Activated CD4-positive, alpha-beta T cell treated with anti-CD3 and anti-CD28 coated beads for 1 hour (primary cell): ENCODE data around the gene EVX1.

Source experiments
- DNase-seq: peaks from one replicate; pipeline ENCODE4 v3.0.0-alpha.2; 2020

The EVX1 gene

DNA sequence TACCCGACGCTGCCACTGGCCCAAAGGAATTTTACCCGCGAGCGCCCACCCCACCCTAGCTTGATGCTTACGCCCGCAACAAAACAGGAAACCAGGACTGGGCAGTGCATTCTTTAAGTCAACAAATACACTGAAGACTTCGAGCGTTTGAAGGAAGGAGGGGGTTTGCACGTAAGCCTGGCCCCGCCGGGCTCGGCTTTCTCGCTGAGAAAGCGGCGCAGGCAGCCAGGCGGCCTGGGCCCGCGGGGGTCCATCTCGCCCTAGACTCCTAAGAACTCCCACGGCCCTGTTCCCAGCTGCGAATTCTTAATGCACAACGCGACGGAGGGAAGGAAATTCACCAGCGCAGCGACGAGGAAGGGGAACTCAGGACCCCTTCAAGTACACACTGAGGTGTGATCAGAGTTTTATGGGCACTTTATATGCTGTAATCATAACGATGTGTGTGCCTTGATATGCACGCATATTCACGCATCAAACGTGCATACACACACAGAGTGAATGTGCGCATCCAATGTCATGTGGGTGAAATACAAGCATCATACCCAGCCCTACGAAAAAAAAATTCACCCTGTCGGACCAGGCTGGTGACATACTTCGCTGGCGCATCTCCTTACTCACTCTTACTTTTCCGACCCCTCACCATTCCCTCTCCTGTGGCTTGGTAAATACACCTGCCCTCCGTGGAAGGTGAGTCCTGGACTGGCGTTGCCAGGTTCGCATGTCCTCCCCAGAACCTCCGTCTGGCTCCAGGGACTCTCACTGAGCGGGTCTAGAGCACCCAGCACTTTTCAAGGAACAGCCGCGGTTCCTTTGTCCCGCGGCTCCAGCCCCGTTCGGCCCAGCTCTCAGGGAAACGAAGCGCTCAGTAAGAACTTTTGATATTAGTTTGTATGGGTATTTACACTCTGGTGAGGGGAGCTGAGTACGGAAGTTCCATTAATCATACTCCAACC is 37.0 kb upstream of the EVX1 start:
- no peak for DNase-seq

DNA sequence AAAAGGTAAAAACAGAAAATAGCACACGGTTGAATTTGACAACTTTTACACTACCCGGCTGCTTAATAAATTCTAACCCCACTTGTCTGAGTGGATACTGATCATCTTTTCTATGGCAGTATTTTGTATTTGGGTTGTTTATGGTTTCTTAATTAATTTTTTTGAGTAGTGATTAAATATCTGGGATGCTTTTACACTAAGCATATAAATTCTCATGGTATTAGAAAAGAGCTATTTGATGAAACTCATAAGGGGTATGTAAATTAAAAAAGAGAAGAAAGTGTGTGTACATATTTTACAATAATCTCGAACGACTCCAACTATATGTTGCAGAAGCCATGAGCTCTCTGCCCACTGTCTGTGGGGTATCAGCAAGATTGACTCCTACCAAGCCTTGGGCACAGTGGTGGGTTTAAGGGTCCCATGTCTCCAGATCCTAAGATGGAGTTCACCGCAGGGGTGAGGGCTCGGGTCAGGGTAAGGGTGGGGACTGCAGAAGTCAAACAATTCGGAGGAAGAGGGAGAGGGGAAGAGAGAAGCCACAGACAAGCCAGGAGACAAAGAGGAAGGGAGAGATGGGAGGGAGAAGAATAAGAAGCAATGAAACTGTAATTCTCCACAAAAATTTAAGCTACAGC is 35.1 kb upstream of the EVX1 start:
- DNase-seq = no peak

DNA sequence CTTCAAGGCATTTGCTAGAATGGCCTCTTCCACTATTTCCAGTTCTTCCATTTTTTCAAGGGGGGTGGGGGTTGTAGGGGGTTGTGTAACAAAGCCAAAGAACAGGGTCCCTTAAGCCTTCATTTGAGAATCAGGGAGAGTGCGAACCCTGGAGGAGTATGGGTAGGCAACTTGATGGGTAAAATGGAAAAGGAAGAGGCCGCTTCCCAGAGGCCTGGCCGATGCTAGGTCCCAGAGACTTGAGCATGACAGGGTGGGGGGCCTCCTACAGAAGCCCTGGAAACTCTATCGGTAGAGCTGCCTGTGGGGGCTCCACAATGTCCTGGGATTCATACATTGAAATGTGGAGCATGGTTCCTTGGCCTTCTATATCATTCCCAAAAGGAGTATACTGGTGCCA is 33.6 kb upstream of the EVX1 start:
- DNase-seq = no peak

DNA sequence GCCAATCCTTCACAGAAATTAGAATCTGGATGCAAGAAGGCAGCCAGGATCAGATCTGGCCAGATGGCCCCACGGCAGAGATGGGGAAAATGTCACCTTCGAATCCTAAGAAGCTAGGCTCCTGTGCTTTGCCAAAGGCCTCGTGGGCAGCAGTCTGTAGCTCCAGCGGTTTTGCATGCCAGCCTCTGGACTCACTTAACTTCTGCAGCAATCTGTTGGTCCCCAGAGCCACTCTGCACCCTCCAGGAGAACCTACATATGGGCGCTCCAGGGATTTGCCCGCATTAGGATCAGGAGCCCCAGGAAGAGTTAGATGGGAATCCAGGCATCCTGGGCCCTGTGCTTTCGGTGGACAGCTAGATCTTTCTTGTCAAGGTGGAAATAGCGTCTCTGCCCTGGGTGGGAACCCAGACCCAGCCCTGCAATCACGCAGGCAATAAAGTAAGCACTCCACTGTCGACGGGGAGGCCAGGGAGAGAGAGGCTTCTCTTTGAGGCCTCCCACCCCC is 32.6 kb upstream of the EVX1 start:
- DNase-seq = no peak

DNA sequence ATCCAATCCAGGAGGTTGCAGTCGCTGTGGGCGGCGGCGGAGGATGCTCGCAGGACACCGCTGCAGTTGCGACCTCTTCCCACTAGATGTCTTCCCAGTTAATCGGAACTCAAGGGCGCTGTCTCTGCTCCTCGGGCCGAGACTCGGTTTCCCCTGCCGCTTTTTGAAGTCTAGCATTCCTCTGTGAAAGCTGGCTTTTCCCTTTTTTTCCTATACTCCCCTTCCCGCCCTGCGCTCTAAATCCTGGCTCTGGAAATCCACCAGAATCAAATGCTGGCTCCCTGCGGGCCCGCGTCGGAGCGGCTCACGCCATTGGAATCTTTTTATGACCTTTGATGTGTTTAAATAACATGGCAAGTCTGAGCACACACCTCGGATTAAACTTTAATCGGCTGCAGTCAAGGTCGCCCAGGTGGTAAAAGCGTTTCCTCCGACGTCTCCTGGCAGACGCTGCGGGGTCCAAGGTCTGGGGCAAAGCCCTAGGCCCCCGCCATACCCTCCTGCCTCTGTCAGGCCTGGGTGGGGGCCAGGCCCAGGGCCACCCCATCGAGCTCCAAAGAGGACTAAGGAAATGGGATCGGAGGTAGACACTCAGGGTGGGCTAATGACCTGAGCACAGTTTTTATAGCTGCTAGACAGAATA is 32.0 kb upstream of the EVX1 start:
- no peak for DNase-seq

DNA sequence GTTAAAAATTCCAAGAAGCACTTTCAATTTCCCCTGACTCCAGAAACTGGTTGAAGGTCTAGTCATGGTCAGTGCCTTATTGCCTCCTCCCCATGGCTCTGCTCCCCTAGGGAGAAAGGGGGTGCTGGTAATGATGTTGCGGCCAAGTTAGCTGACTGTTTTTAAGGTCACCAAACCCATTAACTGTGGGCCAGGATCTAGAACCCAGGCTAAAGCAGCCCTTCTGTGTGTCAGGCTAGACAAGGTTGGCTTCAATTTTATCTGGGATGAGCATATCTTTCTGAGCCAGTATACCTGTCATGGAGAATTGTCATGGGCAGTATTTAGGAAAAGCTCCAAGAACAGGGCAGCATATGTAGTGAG is 31.5 kb upstream of the EVX1 start:
- DNase-seq = no peak

DNA sequence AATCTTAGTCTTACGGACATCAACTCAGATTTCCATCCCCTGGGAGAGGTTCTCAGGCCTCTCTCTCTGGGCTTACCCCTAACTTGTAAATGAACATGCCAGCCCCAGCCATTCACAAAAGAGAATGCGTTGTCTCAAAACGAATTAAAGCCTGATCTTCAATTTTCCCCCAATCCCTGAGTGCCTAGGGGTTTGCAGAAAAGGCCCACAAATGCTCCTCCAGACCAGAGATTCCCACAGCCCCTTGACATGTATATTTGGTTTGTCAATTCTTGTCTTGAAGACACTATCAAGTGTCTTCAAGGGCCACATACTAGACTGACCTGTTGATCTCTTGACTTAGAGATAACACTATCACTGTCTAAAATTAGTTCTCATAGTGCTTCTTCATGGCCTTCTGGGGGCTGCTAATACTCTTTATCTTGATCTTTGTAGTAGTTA is 30.8 kb upstream of the EVX1 start:
- no peak for DNase-seq

DNA sequence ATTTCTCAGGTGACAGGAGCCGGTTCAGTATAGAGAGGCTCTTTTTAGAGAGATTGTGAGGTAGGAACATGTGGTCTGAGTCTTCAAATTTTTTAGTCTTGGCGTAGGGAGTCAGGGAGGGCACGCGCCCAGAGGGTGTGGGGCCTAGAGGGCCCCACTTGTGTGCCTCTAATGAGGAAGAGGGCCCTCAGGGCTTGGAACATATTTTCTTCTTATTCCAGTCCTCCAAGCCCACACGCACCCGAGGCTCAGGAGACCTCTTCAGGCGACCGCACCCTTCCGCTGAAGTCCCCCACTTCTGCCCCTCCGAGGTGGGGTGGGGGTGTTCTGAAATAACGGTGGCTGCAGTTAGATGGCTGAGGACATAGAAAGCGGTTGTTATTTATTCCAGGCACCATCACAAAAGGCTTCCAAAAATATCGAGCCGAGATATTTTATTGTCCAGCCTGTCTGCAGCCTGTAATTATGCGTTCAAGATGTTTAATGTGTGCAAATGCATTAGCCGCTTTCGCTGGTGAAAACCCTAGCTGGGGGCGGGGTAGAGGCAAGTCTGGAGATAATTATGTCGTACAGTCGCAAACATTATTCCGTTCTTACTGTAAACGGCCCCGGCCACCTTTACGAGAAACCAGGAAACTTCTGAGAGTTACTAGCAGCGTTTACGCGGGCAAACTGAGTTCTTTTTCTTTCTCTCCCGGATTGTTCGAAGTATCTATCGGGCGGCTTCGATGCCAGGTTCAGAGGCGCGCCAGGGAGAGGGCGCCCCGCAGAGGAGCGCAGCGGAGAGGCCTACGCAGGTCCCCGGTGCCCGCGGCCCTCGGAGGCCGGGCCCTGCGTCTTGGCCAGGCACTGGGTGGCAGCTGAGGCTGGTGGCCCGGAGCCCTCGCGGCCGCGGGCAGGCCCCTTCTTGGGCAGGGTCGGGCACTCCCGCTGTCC is 29.8 kb upstream of the EVX1 start:
- DNase-seq = no peak

DNA sequence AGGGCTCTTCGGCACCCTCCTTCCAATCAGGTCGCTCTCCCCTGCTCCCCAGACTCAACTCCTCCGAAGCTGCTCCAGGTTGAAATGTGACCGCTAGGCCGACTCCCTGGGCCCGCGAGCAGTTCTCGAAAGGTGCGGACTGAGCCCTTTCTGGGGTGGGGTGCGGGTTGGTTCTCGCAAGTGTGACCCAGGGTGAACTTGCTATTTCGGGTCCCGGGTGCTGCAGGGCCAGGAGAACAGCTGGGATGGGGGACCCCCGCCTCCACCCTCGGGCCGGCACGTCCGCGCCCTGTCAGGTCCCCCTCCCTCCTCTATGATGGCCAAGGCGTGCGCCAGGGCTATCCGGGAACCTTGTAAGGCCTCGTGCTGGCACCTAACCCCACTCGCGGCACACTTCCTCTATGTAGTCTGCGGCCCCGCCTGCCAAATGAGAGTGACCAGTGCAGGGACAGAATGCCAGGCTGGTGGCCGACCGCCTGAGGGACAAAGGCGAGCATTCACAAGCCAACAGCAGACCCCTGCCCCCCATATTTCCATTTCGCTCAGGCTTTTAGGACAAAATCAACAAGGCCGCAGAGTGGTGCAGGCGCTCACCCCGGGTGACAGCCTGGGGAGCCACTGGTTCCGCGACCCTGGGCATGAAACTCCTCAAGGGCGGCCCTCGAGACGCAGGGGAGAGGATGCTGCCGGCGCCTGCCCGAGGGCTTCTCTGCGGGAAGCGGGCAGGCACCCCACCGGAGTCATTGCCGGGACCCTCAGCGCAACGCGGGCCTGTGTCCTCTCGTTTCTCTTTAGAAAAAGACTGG is 29.0 kb upstream of the EVX1 start:
- DNase-seq = no peak

DNA sequence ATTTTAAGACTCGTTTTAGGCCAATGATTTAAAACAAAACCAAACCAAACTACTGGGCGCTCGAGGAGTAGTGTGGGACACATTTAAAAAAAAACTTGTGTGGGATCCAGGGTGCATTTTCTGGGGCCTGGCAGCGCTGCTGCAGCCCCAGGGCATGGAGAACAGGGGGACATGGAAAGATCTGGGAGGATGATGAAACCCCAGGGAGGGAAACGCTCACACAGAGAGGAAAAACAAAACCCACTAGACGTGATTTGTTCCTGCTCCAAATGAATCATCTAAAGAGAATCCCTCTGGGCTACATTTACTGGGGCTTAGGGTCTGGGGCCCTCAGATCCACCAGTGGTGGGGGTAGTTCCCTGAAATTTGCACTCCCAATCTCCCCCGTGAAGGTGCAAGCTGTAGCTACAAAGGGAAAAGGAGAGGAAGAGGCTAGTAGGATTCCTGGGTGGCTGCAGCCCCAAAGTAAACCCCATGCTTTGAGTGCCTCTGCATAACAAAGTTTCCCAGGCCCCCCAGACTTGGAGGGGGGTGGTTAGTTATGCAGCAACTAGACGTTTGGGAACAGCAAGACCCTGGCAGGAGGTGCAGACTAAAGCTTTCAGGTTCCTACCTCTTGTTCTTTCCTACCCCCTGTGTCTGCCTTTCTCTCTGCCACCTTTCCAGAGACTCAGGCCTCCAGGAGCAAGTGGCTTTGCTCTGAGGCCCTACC is 28.2 kb upstream of the EVX1 start:
- no peak for DNase-seq

DNA sequence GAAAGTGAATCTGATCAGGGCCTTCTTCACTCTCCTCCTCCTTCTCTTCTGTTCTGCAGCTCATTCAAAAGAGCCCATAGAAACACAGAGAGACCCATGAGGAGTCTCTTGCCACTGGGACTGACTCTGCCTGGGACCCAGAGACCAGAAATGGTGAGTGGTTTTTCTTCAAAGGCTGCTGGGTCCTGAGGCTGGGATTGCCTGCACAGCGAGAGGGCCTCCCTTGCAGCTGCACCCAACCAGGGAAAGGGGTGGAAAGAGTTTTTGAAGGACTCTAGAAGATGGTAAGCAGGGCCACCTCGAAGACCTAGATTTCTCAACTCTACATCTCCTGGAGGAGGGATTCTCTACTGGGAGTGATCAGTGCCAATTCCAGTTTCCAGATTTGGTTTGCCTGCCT is 27.2 kb upstream of the EVX1 start:
- no peak for DNase-seq

DNA sequence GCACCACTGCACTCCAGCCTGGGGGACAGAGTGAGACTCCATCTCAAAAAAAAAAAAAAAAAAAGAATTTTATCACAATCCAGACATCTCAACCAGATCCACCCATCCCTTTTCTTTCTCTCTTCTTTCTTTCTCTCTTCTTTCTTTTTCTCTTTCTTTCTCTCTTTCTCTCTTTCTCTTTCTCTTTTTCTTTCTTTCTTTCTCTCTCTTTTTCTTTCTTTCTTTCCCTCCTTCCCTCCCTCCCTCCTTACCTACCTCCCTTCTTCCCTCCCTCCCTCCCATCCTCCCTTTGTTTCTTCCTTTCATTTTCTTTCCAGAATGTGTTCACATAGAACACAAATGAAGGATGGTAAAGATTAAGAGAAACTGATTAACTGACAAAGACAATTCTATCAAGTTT is 24.7 kb upstream of the EVX1 start:
- DNase-seq = no peak

DNA sequence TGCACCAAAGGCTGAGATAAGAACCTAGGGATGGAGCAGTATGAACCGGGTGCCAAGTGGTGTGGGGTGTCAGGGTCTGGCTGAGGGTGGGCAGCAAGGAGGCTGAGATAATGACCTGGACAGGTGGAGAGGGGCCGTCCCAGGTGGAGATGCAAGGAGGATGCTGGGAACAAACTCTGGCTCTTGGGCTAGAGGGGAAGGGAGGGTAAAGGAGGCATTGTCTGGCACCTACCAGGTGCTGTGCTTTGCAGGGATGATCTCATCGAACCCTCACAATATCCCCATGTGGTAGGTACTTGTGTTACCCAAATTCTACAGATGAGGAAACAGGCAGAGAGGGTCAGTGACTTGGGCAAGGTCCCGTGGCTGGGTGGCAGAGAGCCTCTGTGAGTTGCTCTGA is 22.8 kb upstream of the EVX1 start:
- no peak for DNase-seq

DNA sequence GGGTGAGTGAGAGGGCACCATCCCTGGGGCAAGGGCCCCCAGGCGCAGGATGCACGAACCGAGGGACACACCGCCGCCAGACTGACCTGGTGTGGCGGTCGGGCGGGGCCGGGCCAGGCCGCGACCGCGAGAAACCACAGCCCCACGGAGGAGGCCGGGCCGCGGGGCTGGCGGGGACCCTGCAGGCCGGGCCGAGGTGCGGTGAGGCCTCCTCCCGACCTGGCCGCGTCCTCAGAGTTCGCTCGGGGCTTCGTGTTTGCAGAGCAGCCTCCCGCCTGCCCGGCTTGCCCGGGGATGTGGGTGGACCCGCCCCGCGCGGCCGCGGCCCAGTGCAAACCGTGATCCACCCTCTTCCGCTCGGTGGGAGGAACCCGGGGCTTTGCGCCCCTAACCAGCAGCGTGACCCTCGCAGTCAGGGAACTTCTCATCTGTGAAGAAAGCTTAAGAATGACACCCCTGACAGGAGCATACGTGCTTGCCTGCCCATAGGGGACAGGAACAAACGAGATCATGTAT is 22.1 kb upstream of the EVX1 start:
- no peak for DNase-seq

DNA sequence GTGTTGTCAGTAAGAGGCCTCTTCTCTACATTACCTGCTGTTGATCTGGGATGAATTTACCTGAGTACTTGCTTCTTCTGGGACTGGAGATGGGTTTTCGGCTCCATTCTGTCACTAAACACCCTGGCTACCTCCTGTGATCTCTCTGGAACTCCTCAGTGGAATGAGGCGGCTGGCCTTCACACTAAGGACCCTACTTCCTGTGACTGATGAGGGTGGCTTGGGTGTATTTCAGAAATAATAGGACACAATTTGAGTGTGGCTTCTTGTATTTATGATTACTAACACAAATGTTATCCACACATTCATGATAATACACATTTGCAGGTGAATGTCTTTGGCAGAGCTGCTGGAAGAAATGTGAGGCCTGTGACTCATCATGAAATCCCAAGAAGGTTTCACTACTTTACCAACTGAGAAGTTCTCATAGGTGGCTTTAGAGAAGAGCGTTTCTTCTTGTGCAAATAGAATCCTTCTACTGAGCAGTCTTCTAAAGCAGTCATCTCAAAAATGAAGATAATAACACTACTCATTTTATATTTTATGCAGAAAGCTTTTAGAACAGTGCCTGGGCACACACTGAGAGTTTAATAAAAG is 21.3 kb upstream of the EVX1 start:
- no peak for DNase-seq

DNA sequence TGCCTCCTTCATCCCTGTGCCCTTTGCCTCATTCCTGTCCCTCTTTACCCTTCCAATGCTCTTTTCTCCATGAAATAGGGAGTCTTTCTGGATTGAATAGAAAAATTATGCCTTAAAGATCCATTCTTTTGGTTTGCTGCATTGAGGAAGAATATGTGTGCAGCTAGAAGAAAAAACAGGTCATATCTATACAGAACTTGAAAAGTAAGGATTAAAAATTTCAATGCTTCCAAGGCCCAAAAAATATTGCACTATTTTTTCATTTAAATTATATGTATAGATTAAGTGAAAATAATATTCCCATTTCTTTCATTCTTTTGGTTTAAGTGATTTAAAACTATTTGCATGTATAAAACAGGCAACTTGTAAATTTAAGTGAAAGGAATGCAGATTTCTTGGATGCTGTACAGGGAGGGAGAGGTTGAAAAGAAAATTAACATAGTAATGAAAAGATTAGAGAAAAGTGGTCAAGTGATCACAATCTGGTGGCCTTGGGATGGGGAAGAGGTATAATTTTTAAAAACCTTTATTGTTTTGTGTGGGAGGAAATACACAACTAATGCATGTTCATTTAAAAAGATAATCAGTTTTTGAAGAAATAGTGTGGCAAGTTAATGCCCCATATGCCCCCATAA is 18.5 kb upstream of the EVX1 start:
- DNase-seq = no peak

DNA sequence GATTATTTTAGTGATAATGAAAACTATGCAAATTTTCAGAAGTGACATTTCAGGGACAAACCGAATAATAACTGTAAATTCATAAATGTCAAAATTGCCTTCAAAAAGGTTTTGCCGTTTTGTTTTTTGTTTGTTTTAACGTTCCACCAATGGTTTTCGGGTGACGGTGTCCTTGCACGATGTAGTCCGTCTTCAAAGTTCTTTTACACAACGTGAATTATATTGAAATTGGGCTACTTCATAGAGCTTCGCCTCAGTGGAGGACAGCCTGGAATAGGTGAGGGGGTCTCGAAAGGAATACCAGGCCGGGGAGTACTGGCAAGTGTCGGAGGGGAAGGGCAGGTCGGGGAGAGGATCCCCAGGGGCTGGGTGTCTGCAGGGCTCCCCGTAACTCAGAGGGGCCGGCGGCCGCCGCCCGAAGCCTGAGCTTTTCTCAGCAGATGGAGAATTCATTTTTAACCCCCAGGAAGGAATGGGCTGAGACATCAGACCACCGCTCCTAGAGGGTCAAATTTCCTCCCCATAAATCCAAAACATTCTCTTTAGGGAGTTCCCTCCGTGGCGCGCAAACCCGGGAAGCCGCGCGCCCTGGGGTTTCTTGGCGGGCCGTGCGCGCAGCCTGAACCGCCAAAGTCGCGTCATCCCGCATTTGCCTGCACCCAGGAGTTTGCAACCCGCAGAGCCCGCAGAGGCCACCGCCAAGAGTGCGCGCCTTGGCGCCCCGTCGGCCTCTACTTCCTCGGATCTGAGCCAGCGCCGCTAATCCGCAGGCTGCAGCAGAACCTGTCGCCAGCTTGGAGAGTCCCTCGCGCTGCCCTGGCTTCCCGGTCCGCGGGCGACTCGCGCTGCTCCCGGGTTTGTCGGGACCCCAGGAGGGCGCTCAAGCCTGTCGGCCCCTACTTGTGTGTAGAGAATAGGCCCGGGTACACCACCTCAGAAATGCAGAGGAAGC is 17.3 kb upstream of the EVX1 start:
- DNase-seq = no peak

DNA sequence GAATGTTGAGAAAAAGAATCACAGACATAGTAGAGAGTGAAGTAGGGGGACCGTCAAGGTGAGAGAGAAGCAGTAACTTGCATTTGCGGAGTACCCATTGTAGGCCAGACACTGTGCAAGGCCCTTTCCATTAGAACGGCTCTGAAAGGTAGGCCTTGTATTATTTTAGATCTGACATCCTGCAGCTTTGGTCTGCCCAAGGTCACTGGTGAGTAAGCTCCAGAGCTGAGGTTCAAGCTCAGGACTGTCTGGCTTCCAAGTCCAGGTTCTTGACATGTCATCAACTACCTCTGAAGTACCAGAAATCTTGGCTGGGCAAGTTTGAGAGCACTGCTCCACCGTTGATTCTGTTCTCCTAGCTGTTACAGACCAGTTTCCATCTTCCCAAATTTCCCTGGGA is 13.2 kb upstream of the EVX1 start:
- no peak for DNase-seq
